NCI-H2196 treated with DMSO at 0.1 percent for 48 hours (cell line): ENCODE measurements around the gene ERCC1.

Experiments
- DNase-seq: peaks from one replicate; lab custom pipeline; 2025; ENCODE audit not compliant: unreplicated experiment; lab: John Stamatoyannopoulos, UW

Gene ERCC1

GRCh38 chr19:45406226-45407090 lies 17.3 kb downstream of the ERCC1 start, which contains the start of gene POLR1G:
Gene POLR1G (plus strand): TSS chr19:45406644. CDS start chr19:45406697, 53 bp downstream.
- peak; percentile 90 for DNase-seq

DNA sequence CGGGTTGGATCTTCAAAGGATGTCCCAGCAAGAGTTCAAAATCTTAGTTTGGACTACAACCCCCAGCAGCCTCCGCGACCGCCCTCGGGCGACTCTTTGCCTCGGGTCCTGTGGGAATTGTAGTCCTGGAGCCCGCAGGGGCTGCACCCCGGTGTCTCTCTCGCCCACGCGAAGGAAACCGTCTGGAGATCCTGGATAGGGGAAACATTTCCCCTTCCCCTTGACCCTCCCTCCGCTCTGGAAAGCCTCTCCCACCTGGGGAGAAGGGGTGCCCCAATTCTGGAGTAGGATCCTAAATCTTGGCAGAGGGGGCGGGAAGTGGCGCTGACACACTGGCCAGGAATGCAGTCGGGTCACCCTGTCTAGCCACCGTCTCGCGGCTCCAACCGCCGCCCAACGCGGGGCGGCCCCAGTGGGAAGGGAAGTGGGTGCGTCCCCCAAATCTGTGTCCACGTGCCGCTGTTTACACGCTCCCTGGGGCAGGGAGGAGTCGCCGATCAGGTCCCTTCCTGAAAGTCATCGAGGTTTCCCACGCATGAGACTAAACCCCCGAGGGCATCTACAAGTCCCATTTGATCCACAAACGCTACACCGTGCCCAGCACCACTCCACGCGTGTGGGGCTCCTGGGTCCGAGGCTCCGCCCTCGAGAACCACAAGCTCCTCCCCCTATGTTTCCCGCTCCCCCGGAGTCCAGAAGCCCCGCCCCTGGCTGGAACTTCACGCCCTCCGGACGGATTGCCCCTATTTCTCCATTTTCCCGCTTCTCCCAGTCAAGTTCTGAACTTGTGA lies 18.1 kb downstream of the ERCC1 start:
- DNase-seq = peak; percentile 85

GRCh38 chr19:45404557-45405434 lies 18.9 kb downstream of the ERCC1 start, which contains the start of gene PPP1R13L:
Gene PPP1R13L (minus strand): TSS chr19:45405069. CDS start chr19:45398318, 6,751 bp downstream.
- DNase-seq = peak; percentile 57

DNA sequence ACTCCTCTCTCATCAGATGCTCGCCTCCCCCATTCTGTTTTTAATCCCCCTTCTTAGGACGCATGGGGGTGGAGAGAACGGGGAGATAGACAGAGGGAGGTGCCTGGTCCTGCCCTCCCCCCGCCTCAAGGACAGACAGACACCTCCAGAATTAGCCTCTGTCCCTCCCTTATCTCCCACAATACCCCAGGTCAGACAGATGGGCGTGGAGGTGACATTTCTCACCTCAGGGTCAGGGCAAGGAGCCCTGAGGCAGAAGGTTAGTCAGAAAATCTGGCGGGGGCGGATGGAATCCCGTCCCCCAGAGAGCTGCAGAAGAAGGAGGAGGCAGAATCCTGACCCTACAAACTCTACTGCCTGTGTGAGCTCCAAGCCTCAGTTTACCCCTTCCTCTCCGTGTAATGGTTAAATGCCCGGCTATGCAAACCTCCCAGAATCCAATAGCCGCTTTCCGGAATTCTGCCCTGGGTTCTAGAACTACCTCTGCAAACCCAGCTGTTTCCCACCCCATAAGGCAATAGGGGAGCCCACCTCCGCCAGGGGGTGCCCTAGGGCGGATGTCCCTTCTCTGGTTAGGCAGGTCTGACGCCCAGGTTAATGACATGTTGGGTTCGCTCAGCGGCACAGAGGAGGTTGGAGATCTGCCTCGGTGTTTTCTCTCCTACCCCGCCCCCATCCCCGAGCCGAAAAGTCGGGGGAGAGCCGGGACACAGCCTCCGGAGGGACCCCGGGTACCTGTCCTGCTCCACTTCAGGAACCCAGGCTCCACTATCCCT lies 19.7 kb downstream of the ERCC1 start:
- DNase-seq = no peak

- no peak for DNase-seq
These were observed 20.4 kb downstream of the ERCC1 start for GRCh38 chr19:45403272-45403671.

GRCh38 chr19:45402298-45403061 lies 21.2 kb downstream of the ERCC1 start:
- no peak for DNase-seq

DNA sequence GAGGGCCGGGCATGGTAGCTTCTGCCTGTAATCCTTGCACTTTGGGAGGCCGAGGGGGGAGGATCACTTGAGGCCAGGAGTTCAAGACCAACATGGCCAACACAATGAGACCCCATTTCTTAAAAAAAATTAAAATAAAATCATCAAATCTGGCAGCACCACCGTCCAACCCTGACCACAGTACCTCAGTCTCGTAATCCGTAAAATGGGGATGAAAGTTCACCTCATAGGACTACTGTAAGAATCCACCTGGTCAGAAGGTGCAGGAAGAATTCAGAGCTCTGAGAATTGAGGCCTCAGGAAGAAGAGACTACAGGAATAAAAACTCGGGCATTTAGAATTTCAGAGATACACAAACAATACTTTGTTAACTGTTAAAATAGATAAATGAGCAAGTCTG lies 21.9 kb downstream of the ERCC1 start:
- no peak for DNase-seq

GRCh38 chr19:45400192-45400591 lies 23.5 kb downstream of the ERCC1 start:
- no peak for DNase-seq

DNA sequence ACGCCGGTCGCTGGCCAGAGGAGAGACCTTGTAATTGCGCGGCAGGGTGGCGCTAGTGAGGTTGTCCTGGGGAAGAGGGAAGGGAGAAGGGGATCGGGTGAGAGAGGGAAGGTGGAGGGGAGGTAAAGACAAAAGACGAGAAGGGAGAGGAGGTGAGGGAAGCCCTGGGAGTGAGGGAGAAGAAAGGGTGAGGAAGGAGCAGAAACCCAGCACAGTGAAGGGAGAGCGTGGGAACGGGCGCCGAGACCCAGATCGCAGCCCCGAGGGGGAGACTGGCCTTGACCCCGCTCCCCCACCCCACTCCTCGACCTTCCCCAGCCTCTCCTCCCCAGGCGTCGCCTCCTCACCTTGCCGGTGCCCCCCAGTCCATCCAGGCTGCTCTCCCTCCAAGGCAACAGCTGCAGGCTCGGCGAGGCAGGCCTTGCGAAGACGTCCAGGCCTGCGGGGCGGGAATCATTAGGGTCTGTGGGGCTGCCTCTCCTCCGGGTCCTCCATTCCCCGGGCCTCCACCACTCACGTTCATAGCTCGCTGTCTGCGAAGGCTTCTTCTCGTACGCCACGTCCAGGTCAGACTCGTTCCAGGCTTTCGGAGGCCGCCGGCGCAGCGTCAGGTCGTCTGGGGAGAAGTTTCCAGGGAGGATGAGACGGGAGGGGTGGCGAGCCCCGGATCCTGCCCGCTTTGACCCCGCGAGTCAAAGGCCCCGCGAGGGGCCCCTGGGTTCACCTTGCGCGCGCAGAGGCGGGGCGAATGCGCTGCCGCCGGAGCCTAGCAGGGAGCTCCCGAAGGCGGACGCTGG lies 27.7 kb downstream of the ERCC1 start:
- DNase-seq = no peak

GRCh38 chr19:45391871-45392665 lies 31.6 kb downstream of the ERCC1 start:
- DNase-seq = no peak

GRCh38 chr19:45391346-45391745 lies 32.4 kb downstream of the ERCC1 start:
- no peak for DNase-seq

- no peak for DNase-seq
These were observed 38.1 kb downstream of the ERCC1 start for GRCh38 chr19:45385392-45386221.

GRCh38 chr19:45382426-45382825 lies 41.3 kb downstream of the ERCC1 start:
- no peak for DNase-seq

DNA sequence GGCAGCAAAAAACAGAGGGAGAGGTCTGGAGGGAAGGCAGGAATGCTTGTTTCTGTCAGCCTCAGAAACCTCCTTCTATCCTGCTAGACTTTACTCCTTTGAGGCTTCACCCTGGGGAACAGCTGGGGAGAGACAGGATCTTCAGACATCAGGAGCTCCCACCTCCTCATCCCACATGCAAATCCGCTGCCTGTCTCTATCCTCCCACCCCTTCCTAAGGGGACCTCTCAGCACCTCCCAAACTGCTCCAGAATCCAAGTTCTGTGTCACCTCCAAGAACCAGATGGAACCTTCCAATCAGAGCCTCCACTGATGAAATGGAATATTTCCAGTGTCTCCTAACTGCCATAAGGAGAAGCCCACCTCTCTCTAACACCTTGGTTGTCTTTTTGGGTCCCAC lies 43.6 kb downstream of the ERCC1 start:
- no peak for DNase-seq

- no peak for DNase-seq
These were observed 47.5 kb downstream of the ERCC1 start for GRCh38 chr19:45376045-45376724.

DNA sequence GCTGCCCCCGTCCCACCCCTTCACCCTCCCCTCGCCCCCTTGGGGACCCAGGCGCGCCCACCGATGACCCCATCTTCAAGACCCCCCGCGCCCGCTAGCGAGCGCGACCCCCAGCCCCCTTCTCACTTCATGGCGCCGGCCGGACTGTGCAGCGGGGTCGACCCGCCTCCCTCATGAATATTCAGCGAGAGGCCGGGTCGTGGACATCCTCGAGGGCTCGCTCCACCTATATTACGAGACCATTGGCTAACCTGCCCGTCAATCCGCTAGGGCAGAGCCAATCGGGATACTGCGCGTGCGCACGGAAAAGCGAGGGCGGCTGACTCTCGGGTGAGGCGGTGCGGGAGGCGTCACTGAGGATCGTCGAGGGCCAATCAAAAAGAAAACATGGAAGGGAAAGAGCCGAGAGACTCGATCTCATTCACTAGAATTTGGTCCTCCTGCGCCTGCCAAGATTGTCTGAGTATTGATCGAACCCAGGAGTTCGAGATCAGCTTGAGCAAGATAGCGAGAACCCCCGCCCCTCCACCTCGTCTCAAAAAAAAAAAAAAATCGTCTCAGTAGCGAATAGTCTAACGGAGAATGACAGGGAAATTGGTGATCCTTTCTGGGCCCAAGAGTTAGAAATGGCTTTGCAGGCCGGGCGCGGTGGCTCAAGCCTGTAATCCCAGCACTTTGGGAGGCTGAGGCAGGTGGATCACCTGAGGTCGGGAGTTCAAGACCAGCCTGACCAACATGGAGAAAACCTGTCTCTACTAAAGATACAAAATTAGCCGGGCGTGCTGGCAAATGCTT lies 53.1 kb downstream of the ERCC1 start, which contains the start of gene ERCC2:
Gene ERCC2 (minus strand): TSS at position 164 of the 795 bp plus-strand sequence. CDS start 33 bp downstream, at position 131.
- peak; percentile 88 for DNase-seq
